ENCODE results near the gene FECH.

DNA sequence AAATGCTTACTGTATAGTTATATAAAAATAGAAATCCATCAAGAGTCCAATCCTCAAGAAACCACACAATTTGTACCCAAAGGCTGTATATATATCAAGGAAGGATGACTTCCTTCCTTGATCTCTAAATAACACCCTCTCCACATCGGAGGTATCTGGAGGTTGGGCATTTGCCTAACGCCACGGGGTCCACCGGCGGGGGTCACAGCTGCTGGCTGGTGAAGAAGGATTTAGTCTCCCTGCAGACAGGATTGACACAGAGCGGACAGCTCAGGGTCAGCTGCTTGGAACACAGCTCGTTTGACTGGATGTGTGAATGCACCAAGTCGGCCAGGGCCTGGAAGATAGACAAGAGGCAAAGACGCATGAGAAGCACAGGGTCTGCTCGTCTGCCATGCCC is 36.0 kb downstream of the FECH start:
- TF ChIP-seq CTCF (IDR thresholded peaks at IDR 0.05; ENCODE audit: low read length) (no peak), EZH2 (IDR thresholded peaks at IDR 0.05; ENCODE audit: borderline replicate concordance, low read length) (no peak)

Data from OCI-LY1 (cell line).